Glomerular endothelial cell (primary cell): ENCODE measurements around the gene MAGEA8. TPM values are rescaled to one million over a fixed set of nuclear protein-coding genes. Genes with fewer than 3 reads are reported as not detected.

Experiments used
- total RNA-seq: library from RNA; depleted of rRNA; stranded (reverse); fragments of >200 nt; gene quantifications from 2 replicates; pipeline ENCODE4 v1.2.3, GENCODE V29; 2015

MAGEA8 gene
- total RNA-seq, 1 donor from 2014 or later = not detected

Other genes starting within 250 kb of the MAGEA8 start
- gene TMEM185A, start 249.4 kb upstream of the MAGEA8 start, total RNA-seq = 10.4 and 19.1 TPM in 2 replicates
- gene MAGEA11, start 169.1 kb upstream of the MAGEA8 start, total RNA-seq = not detected in 2 replicates
- gene HSFX1, start 107.1 kb upstream of the MAGEA8 start, total RNA-seq = 1.2 and 2.1 TPM in 2 replicates
- not detected in 2 replicates for gene MAGEA9, start 99.3 kb upstream of the MAGEA8 start, total RNA-seq
- not detected in 2 replicates for gene HSFX4, start 48.4 kb downstream of the MAGEA8 start, total RNA-seq
- gene EOLA2, start 57.3 kb downstream of the MAGEA8 start, total RNA-seq = 24.3 and 29.7 TPM in 2 replicates